Chondrocyte (in vitro differentiated cells): ENCODE results near the gene RAB17. TPM values are rescaled to one million over a fixed set of nuclear protein-coding genes. Genes with fewer than 3 reads are reported as not detected.

ENCODE experiments used
- DNase-seq: peaks from one replicate; pipeline ENCODE4 v3.0.0; 2021; ENCODE audit warnings: mixed read lengths, low spot score
- H3K27ac Mint-ChIP-seq: one replicate; pipeline ENCODE4 v1.8.0; 2021; ENCODE audit warnings: mild to moderate bottlenecking, moderate library complexity, mixed read lengths; ENCODE audit not compliant: unreplicated experiment
- H3K27me3 Mint-ChIP-seq: 2 replicates; pipeline ENCODE4 v1.8.0; 2021; ENCODE audit warnings: low read depth, mixed read lengths
- H3K36me3 Mint-ChIP-seq: 2 replicates; pipeline ENCODE4 v1.8.0; 2021; ENCODE audit warnings: low read depth, mixed read lengths
- H3K4me1 Mint-ChIP-seq: 2 replicates; pipeline ENCODE4 v1.8.0; 2021; ENCODE audit warnings: low read depth, mild to moderate bottlenecking, mixed read lengths
- H3K4me3 Mint-ChIP-seq: one replicate; pipeline ENCODE4 v1.8.0; 2021; ENCODE audit warnings: mild to moderate bottlenecking, moderate library complexity, mixed read lengths; ENCODE audit not compliant: unreplicated experiment
- H3K9me3 Mint-ChIP-seq: 2 replicates; pipeline ENCODE4 v1.8.0; 2021; ENCODE audit warnings: low read depth, mixed read lengths
- CTCF ChIP-seq: fragments of 200-600 bp; sonication (generic); IDR thresholded peaks from 2 replicates; pipeline ENCODE4 v1.5.0; 2021; ENCODE audit warnings: antibody characterized with exemption, mild to moderate bottlenecking, moderate library complexity
- total RNA-seq: library from RNA; stranded (reverse); gene quantifications from 3 replicates; pipeline ENCODE4 v1.2.1, GENCODE V29; 2021

RAB17 gene
- total RNA-seq, 1 donor from 2014 or later = 0.25 TPM

GRCh38 chr2:237561221-237561620 lies 29.3 kb downstream of the RAB17 start:
- no peak for TF ChIP-seq CTCF
- H3K4me3 Mint-ChIP-seq = no peak overlapping the region
- peaks cover 13% of the 10 kb centered on the region for H3K27me3 Mint-ChIP-seq
- H3K9me3 Mint-ChIP-seq = peaks cover 2% of the 10 kb centered on the region
- no peak overlapping the region for H3K27ac Mint-ChIP-seq
- DNase-seq = peak; percentile 87
- peaks cover 8% of the 10 kb centered on the region for H3K4me1 Mint-ChIP-seq
- H3K36me3 Mint-ChIP-seq = peaks cover under 1% of the 10 kb centered on the region

GRCh38 chr2:237558961-237559641 lies 31.4 kb downstream of the RAB17 start:
- H3K4me1 Mint-ChIP-seq = peaks cover 8% of the 10 kb centered on the region
- H3K4me3 Mint-ChIP-seq = no peak overlapping the region
- DNase-seq = peak; percentile 52
- no peak for TF ChIP-seq CTCF
- peaks cover 7% of the 10 kb centered on the region for H3K36me3 Mint-ChIP-seq
- H3K9me3 Mint-ChIP-seq = peaks cover 7% of the 10 kb centered on the region
- H3K27me3 Mint-ChIP-seq = peaks cover 12% of the 10 kb centered on the region
- no peak overlapping the region for H3K27ac Mint-ChIP-seq

- no peak overlapping the region for H3K4me3 Mint-ChIP-seq
- H3K36me3 Mint-ChIP-seq = peaks cover 7% of the 10 kb centered on the region
- peak; percentile 39 for DNase-seq
- H3K27me3 Mint-ChIP-seq = peaks cover 5% of the 10 kb centered on the region
- no peak overlapping the region for H3K27ac Mint-ChIP-seq
- no peak for TF ChIP-seq CTCF
- peaks cover 13% of the 10 kb centered on the region for H3K9me3 Mint-ChIP-seq
- H3K4me1 Mint-ChIP-seq = peaks cover 8% of the 10 kb centered on the region
Measured at GRCh38 chr2:237557633-237558015, 32.9 kb downstream of the RAB17 start.

- Mint-ChIP-seq H3K27me3 (peaks cover 4% of the 10 kb centered on the region), H3K4me1 (peaks cover 8% of the 10 kb centered on the region), H3K9me3 (peaks cover 13% of the 10 kb centered on the region), H3K27ac (no peak overlapping the region), H3K4me3 (no peak overlapping the region), H3K36me3 (peaks cover 7% of the 10 kb centered on the region)
- DNase-seq = no peak
- no peak for TF ChIP-seq CTCF
Measured at GRCh38 chr2:237556773-237557632, 33.5 kb downstream of the RAB17 start.

- H3K27me3 Mint-ChIP-seq = peaks cover 4% of the 10 kb centered on the region
- peaks cover 8% of the 10 kb centered on the region for H3K4me1 Mint-ChIP-seq
- no peak overlapping the region for H3K4me3 Mint-ChIP-seq
- peaks cover 13% of the 10 kb centered on the region for H3K9me3 Mint-ChIP-seq
- DNase-seq = no peak
- peaks cover 7% of the 10 kb centered on the region for H3K36me3 Mint-ChIP-seq
- no peak overlapping the region for H3K27ac Mint-ChIP-seq
- no peak for TF ChIP-seq CTCF
Measured at GRCh38 chr2:237555560-237555959, 35.0 kb downstream of the RAB17 start.
